ENCODE measurements around the gene ZNF467.

DNA sequence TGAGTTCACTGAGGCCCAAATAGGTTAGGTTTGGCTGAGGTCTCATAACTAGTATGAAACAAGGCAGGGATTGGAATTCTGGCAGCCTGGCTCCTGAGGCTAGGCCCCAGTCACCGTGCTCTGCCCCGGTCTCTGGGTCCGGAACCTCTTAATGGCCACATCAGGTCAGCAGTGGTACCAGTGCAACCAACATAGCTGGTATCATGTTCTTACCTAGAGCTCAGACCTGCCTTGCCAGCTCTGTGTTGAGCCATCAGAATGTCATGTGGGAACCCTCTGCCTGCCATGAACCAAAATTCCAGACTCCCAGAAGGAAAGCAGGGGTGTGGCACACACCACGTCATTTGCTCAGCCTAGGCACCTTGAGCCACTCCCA, 56.5 kb downstream of the ZNF467 start:
- TF ChIP-seq, protein P1, sequence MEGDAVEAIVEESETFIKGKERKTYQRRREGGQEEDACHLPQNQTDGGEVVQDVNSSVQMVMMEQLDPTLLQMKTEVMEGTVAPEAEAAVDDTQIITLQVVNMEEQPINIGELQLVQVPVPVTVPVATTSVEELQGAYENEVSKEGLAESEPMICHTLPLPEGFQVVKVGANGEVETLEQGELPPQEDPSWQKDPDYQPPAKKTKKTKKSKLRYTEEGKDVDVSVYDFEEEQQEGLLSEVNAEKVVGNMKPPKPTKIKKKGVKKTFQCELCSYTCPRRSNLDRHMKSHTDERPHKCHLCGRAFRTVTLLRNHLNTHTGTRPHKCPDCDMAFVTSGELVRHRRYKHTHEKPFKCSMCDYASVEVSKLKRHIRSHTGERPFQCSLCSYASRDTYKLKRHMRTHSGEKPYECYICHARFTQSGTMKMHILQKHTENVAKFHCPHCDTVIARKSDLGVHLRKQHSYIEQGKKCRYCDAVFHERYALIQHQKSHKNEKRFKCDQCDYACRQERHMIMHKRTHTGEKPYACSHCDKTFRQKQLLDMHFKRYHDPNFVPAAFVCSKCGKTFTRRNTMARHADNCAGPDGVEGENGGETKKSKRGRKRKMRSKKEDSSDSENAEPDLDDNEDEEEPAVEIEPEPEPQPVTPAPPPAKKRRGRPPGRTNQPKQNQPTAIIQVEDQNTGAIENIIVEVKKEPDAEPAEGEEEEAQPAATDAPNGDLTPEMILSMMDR (IDR thresholded peaks at IDR 0.05) = no peak
- TF ChIP-seq POLR2AphosphoS5 (IDR thresholded peaks at IDR 0.05) (no peak), POLR2A (IDR thresholded peaks at IDR 0.05) (no peak), EP300 (IDR thresholded peaks at IDR 0.05) (no peak)
